Neural progenitor cell (in vitro differentiated cells): ENCODE results near the gene SMTNL1. TPM values are rescaled to one million over a fixed set of nuclear protein-coding genes. Genes with fewer than 3 reads are reported as not detected.

Experiments used
- DNase-seq: peaks from one replicate; pipeline ENCODE4 v3.0.0-alpha.2; 2016; ENCODE audit warnings: low spot score
- H2AFZ ChIP-seq: fragments of 200-600 bp; sonication (generic); replicated peaks from 2 replicates; pipeline ENCODE4 v1.6.1; 2016; ENCODE audit warnings: antibody characterized with exemption
- H3F3A ChIP-seq: fragments of 200-600 bp; sonication (generic); 2 replicates; pipeline ENCODE4 v1.6.1; 2016; ENCODE audit warnings: antibody characterized with exemption, low read depth
- H3K27ac ChIP-seq: fragments of 200-600 bp; sonication (generic); 2 replicates; pipeline ENCODE4 v1.5.1; 2016; ENCODE audit warnings: mild to moderate bottlenecking
- H3K27me3 ChIP-seq: fragments of 200-600 bp; sonication (generic); 2 replicates; pipeline ENCODE4 v1.6.1; 2016; ENCODE audit warnings: mild to moderate bottlenecking, moderate library complexity
- H3K36me3 ChIP-seq: fragments of 200-600 bp; sonication (generic); 2 replicates; pipeline ENCODE4 v1.5.1; 2016
- H3K4me1 ChIP-seq: fragments of 200-600 bp; sonication (generic); 2 replicates; pipeline ENCODE4 v1.6.1; 2016; ENCODE audit warnings: mixed run types
- H3K4me2 ChIP-seq: fragments of 200-600 bp; sonication (generic); 2 replicates; pipeline ENCODE4 v1.6.1; 2016
- H3K4me3 ChIP-seq: fragments of 200-600 bp; sonication (generic); 2 replicates; pipeline ENCODE4 v1.5.1; 2016
- H3K79me2 ChIP-seq: fragments of 200-600 bp; sonication (generic); 2 replicates; pipeline ENCODE4 v1.6.1; 2016; ENCODE audit warnings: low read depth
- H3K9ac ChIP-seq: fragments of 200-600 bp; sonication (generic); 2 replicates; pipeline ENCODE4 v1.6.1; 2016
- H3K9me3 ChIP-seq: fragments of 200-600 bp; sonication (generic); 2 replicates; pipeline ENCODE4 v1.5.1; 2016; ENCODE audit warnings: low read depth
- H4K20me1 ChIP-seq: fragments of 200-600 bp; sonication (generic); 2 replicates; pipeline ENCODE4 v1.6.1; 2016; ENCODE audit warnings: low read depth
- H3K27ac Mint-ChIP-seq: 3 replicates; pipeline ENCODE4 v1.8.0; 2021; ENCODE audit warnings: mixed read lengths
- H3K27me3 Mint-ChIP-seq: 2 replicates; pipeline ENCODE4 v1.8.0; 2022; ENCODE audit warnings: low read depth, mild to moderate bottlenecking, inconsistent platforms, moderate library complexity, mixed read lengths; ENCODE audit not compliant: insufficient read depth
- H3K36me3 Mint-ChIP-seq: 3 replicates; pipeline ENCODE4 v1.8.0; 2021; ENCODE audit warnings: mixed read lengths
- H3K4me1 Mint-ChIP-seq: 3 replicates; pipeline ENCODE4 v1.8.0; 2021; ENCODE audit warnings: mixed read lengths
- H3K4me3 Mint-ChIP-seq: 3 replicates; pipeline ENCODE4 v1.8.0; 2021; ENCODE audit warnings: mild to moderate bottlenecking, moderate library complexity, mixed read lengths
- H3K9me3 Mint-ChIP-seq: 3 replicates; pipeline ENCODE4 v1.8.0; 2020; ENCODE audit warnings: mixed read lengths
- CTCF ChIP-seq: fragments of 200-600 bp; sonication (generic); IDR thresholded peaks from 2 replicates; pipeline ENCODE4 v1.5.1; 2017; ENCODE audit warnings: antibody characterized with exemption, mild to moderate bottlenecking
- EZH2 ChIP-seq: fragments of 200-600 bp; sonication (generic); IDR thresholded peaks from 2 replicates; pipeline ENCODE4 v1.6.1; 2017; ENCODE audit warnings: antibody characterized with exemption, mild to moderate bottlenecking, moderate library complexity
- EZH2phosphoT487 ChIP-seq: fragments of 200-600 bp; sonication (generic); IDR thresholded peaks from 2 replicates; pipeline ENCODE4 v1.6.1; 2017; ENCODE audit warnings: antibody characterized with exemption
- total RNA-seq: library from RNA; depleted of rRNA; stranded (reverse); fragments of >200 nt; gene quantifications from 2 replicates; pipeline ENCODE4 v1.2.3, GENCODE V29; 2015; ENCODE audit warnings: low replicate concordance

The SMTNL1 gene
- total RNA-seq, 1 donor from 2014 or later = not detected

- Histone ChIP-seq H3F3A (no peaks in the 10 kb centered on the region), H3K4me1 (no peaks in the 10 kb centered on the region), H3K79me2 (no peaks in the 10 kb centered on the region), H3K9ac (no peak overlapping the region), H2AFZ (no peak overlapping the region), H4K20me1 (peaks cover 11% of the 10 kb centered on the region), H3K4me3 (peak overlapping the region; percentile 30), H3K4me2 (peak overlapping the region; percentile 71), H3K27ac (no peak overlapping the region), H3K9me3 (no peaks in the 10 kb centered on the region), H3K27me3 (peaks cover 31% of the 10 kb centered on the region), H3K36me3 (no peaks in the 10 kb centered on the region)
- TF ChIP-seq EZH2phosphoT487 = no peak
- no peak for TF ChIP-seq CTCF
- no peak for TF ChIP-seq EZH2
- H3K27me3 Mint-ChIP-seq = peaks cover 27% of the 10 kb centered on the region
- H3K9me3 Mint-ChIP-seq = no peaks in the 10 kb centered on the region
- H3K27ac Mint-ChIP-seq = peak overlapping the region; percentile 58
- no peaks in the 10 kb centered on the region for H3K36me3 Mint-ChIP-seq
- no peak for DNase-seq
- H3K4me3 Mint-ChIP-seq = peak overlapping the region; percentile 57
- peaks cover 25% of the 10 kb centered on the region for H3K4me1 Mint-ChIP-seq
These were observed 37.4 kb upstream of the SMTNL1 start for GRCh38 chr11:57499983-57500461.

- H3K9ac ChIP-seq = no peak overlapping the region
These were observed 36.9 kb upstream of the SMTNL1 start for GRCh38 chr11:57500515-57500914.

GRCh38 chr11:57500926-57501325 lies 36.5 kb upstream of the SMTNL1 start:
- Histone ChIP-seq H3K27ac (no peak overlapping the region), H3K27me3 (peaks cover 31% of the 10 kb centered on the region), H3K36me3 (no peaks in the 10 kb centered on the region), H3K9ac (no peak overlapping the region), H3K4me1 (no peaks in the 10 kb centered on the region), H3K4me2 (no peak overlapping the region), H3F3A (no peaks in the 10 kb centered on the region), H3K4me3 (no peak overlapping the region), H3K9me3 (no peaks in the 10 kb centered on the region), H3K79me2 (no peaks in the 10 kb centered on the region), H2AFZ (no peak overlapping the region), H4K20me1 (peaks cover 11% of the 10 kb centered on the region)
- DNase-seq = no peak
- H3K4me3 Mint-ChIP-seq = no peak overlapping the region
- TF ChIP-seq CTCF (no peak), EZH2phosphoT487 (no peak), EZH2 (no peak)
- H3K9me3 Mint-ChIP-seq = no peaks in the 10 kb centered on the region
- H3K27me3 Mint-ChIP-seq = peaks cover 25% of the 10 kb centered on the region
- no peak overlapping the region for H3K27ac Mint-ChIP-seq
- H3K4me1 Mint-ChIP-seq = peaks cover 25% of the 10 kb centered on the region
- H3K36me3 Mint-ChIP-seq = no peaks in the 10 kb centered on the region

More at GRCh38 chr11:57500515-57500914, 36.9 kb upstream of the SMTNL1 start:
- no peak overlapping the region for H3K27ac ChIP-seq
- H3K9me3 ChIP-seq = no peaks in the 10 kb centered on the region
- Mint-ChIP-seq H3K36me3 (no peaks in the 10 kb centered on the region), H3K4me3 (peak overlapping the region; percentile 57), H3K27ac (peak overlapping the region; percentile 58), H3K27me3 (peaks cover 25% of the 10 kb centered on the region), H3K9me3 (no peaks in the 10 kb centered on the region), H3K4me1 (peaks cover 25% of the 10 kb centered on the region)
- TF ChIP-seq EZH2 (no peak), CTCF (no peak), EZH2phosphoT487 (no peak)
- no peak overlapping the region for H3K4me3 ChIP-seq
- H3K4me1 ChIP-seq = no peaks in the 10 kb centered on the region
- peaks cover 11% of the 10 kb centered on the region for H4K20me1 ChIP-seq
- H2AFZ ChIP-seq = no peak overlapping the region
- no peaks in the 10 kb centered on the region for H3F3A ChIP-seq
- H3K4me2 ChIP-seq = no peak overlapping the region
- DNase-seq = no peak
- H3K36me3 ChIP-seq = no peaks in the 10 kb centered on the region
- peaks cover 31% of the 10 kb centered on the region for H3K27me3 ChIP-seq
- H3K79me2 ChIP-seq = no peaks in the 10 kb centered on the region
